H1 (cell line): Measurements from ENCODE around the gene RALGAPB. TPM values are rescaled to one million over a fixed set of nuclear protein-coding genes. Genes with fewer than 3 reads are reported as not detected.

Experiments
- CTCF ChIA-PET: fragments of 300-600 bp; sonication (Branson Sonifier 250); formaldehyde crosslinking; loops from one replicate; lab custom pipeline; 2021; ENCODE audit not compliant: partially characterized antibody; lab: Charles Lee
- POLR2A ChIA-PET: fragments of 300-600 bp; sonication (Branson Sonifier 250); formaldehyde crosslinking; loops from one replicate; lab custom pipeline; 2021; ENCODE audit warnings: inconsistent platforms; ENCODE audit not compliant: partially characterized antibody; lab: Charles Lee
- DNase-seq, 2 experiments: peaks; one replicate each; pipeline versions ENCODE4 v3.0.0 to v3.0.0-alpha.2; 2010 to 2022; ENCODE audit warnings: low spot score in 2 of 2, low read depth in 1 of 2, mixed read lengths in 1 of 2
- FAIRE-seq: peaks from 2 replicates; lab custom pipeline; 2011; peaks lifted over from hg19 to GRCh38; lab: Jason Lieb, UNC
- H2AFZ ChIP-seq: 2 replicates; pipeline ENCODE4 v1.8.1; 2012; ENCODE audit warnings: low read length, inconsistent platforms
- H2AK5ac ChIP-seq: 2 replicates; pipeline ENCODE4 v1.6.1; 2013; ENCODE audit warnings: low read depth, low read length
- H2BK120ac ChIP-seq: replicated peaks from 2 replicates; pipeline ENCODE3; 2013; ENCODE audit warnings: low read depth, low read length, inconsistent platforms
- H2BK12ac ChIP-seq: 2 replicates; pipeline ENCODE4 v1.6.1; 2013; ENCODE audit warnings: low read depth, low read length
- H2BK15ac ChIP-seq: 2 replicates; pipeline ENCODE4 v1.6.1; 2013; ENCODE audit warnings: low read length
- H2BK20ac ChIP-seq: 2 replicates; pipeline ENCODE4 v1.6.1; 2013; ENCODE audit warnings: low read length
- H2BK5ac ChIP-seq: 2 replicates; pipeline ENCODE4 v1.6.1; 2013; ENCODE audit warnings: low read depth, low read length
- H3K14ac ChIP-seq: 2 replicates; pipeline ENCODE4 v1.6.1; 2013; ENCODE audit warnings: inconsistent platforms; ENCODE audit not compliant: insufficient read length
- H3K18ac ChIP-seq: 2 replicates; pipeline ENCODE4 v1.6.1; 2013; ENCODE audit warnings: low read length; ENCODE audit errors: extremely low read depth
- H3K23ac ChIP-seq: 2 replicates; pipeline ENCODE4 v1.6.1; 2013; ENCODE audit warnings: inconsistent platforms; ENCODE audit not compliant: insufficient read length
- H3K23me2 ChIP-seq: 2 replicates; pipeline ENCODE4 v1.6.1; 2013; ENCODE audit warnings: low read depth, low read length
- H3K27ac ChIP-seq: 2 replicates; pipeline ENCODE4 v1.6.1; 2011; ENCODE audit warnings: low read depth, low read length, inconsistent platforms
- H3K27me3 ChIP-seq, 4 experiments: replicated peaks in 1 of 4; 1 replicate in 1 of 4; 2 replicates in 3 of 4; pipeline versions ENCODE4 v1.6.1 to v1.8.1; 2011 to 2013; ENCODE audit warnings: low read length in 3 of 4, mild to moderate bottlenecking in 3 of 4, inconsistent platforms in 2 of 4, mixed read lengths in 2 of 4, moderate library complexity in 1 of 4; ENCODE audit not compliant: control insufficient read depth in 3 of 4, insufficient read depth in 3 of 4; ENCODE audit errors: extremely low read depth in 1 of 4
- H3K36me3 ChIP-seq, 4 experiments: 2 replicates each; pipeline versions ENCODE4 v1.6.1 to v1.8.1; 2011 to 2013; ENCODE audit warnings: mild to moderate bottlenecking in 4 of 4, low read length in 3 of 4, moderate library complexity in 2 of 4, control low read depth in 1 of 4, inconsistent platforms in 1 of 4; ENCODE audit not compliant: insufficient read depth in 4 of 4, control insufficient read depth in 2 of 4
- H3K4ac ChIP-seq: replicated peaks from 2 replicates; pipeline ENCODE3; 2013; ENCODE audit warnings: low read length, low read depth, mixed read lengths, inconsistent platforms; ENCODE audit not compliant: insufficient read length
- H3K4me1 ChIP-seq, 4 experiments: replicated peaks in 1 of 4; 1 replicate in 1 of 4; 2 replicates in 3 of 4; pipeline versions ENCODE4 v1.6.1 to v1.8.1; 2011 to 2013; ENCODE audit warnings: low read length in 3 of 4, inconsistent platforms in 2 of 4, mixed read lengths in 1 of 4; ENCODE audit not compliant: insufficient read depth in 4 of 4, control insufficient read depth in 3 of 4
- H3K4me2 ChIP-seq, 2 experiments: 2 replicates each; pipeline versions ENCODE4 v1.6.1 to v1.8.1; 2011 to 2013; ENCODE audit warnings: low read depth in 2 of 2, low read length in 2 of 2, control low read depth in 1 of 2, inconsistent platforms in 1 of 2, mild to moderate bottlenecking in 1 of 2; ENCODE audit not compliant: insufficient read depth in 1 of 2
- H3K4me3 ChIP-seq, 4 experiments: fragments of 200-600, 300-600 bp in 1 of 4; sonication (generic), shearing (Covaris generic), sonication (Bioruptor Twin) in 1 of 4; 2 replicates each; pipeline versions ENCODE4 v1.5.1 to v1.8.1; 2011 to 2016; ENCODE audit warnings: low read length in 4 of 4, low read depth in 3 of 4, control low read depth in 2 of 4, inconsistent platforms in 2 of 4, mild to moderate bottlenecking in 2 of 4, mixed read lengths in 1 of 4, moderate library complexity in 1 of 4; ENCODE audit not compliant: insufficient read depth in 2 of 4; ENCODE audit errors: extremely low read depth in 1 of 4
- H3K56ac ChIP-seq: replicated peaks from 2 replicates; pipeline ENCODE3; 2013; ENCODE audit warnings: low read depth, mild to moderate bottlenecking, mixed read lengths, low read length, inconsistent platforms; ENCODE audit not compliant: insufficient read length
- H3K79me1 ChIP-seq: 2 replicates; pipeline ENCODE4 v1.6.1; 2013; ENCODE audit warnings: low read depth, low read length, control low read depth
- H3K79me2 ChIP-seq, 2 experiments: 2 replicates each; pipeline versions ENCODE4 v1.6.1 to v1.8.1; 2012 to 2013; ENCODE audit warnings: low read length in 2 of 2, mild to moderate bottlenecking in 2 of 2, inconsistent platforms in 1 of 2; ENCODE audit not compliant: insufficient read depth in 2 of 2, control insufficient read depth in 1 of 2
- H3K9ac ChIP-seq, 4 experiments: replicated peaks in 1 of 4; 1 replicate in 1 of 4; 2 replicates in 3 of 4; pipeline versions ENCODE4 v1.6.1 to v1.8.1; 2011 to 2013; ENCODE audit warnings: low read depth in 3 of 4, low read length in 3 of 4, control low read depth in 2 of 4, mild to moderate bottlenecking in 2 of 4, moderate library complexity in 2 of 4, inconsistent platforms in 1 of 4; ENCODE audit errors: extremely low read depth in 1 of 4
- H3K9me3 ChIP-seq, 2 experiments: 2 replicates each; pipeline versions ENCODE4 v1.6.1 to v1.8.1; 2012 to 2013; ENCODE audit warnings: mild to moderate bottlenecking in 2 of 2, moderate library complexity in 2 of 2, control low read depth in 1 of 2, inconsistent platforms in 1 of 2, low read depth in 1 of 2, low read length in 1 of 2, mixed read lengths in 1 of 2; ENCODE audit not compliant: insufficient read depth in 2 of 2
- H4K20me1 ChIP-seq, 2 experiments: replicated peaks in 1 of 2; 2 replicates each; pipeline versions ENCODE3 to v1.8.1; 2011 to 2013; ENCODE audit warnings: inconsistent platforms in 2 of 2, low read length in 2 of 2, mild to moderate bottlenecking in 1 of 2; ENCODE audit not compliant: insufficient read depth in 2 of 2, control insufficient read depth in 1 of 2
- H4K5ac ChIP-seq: 2 replicates; pipeline ENCODE4 v1.6.1; 2013; ENCODE audit warnings: low read length, low read depth, mixed read lengths, inconsistent platforms; ENCODE audit not compliant: insufficient read length
- H4K8ac ChIP-seq: 2 replicates; pipeline ENCODE4 v1.8.0; 2013; ENCODE audit warnings: mild to moderate bottlenecking, moderate library complexity, low read length, inconsistent platforms; ENCODE audit not compliant: insufficient read depth; ENCODE audit errors: extremely low read depth
- H4K91ac ChIP-seq: replicated peaks from 2 replicates; pipeline ENCODE3; 2013; ENCODE audit warnings: low read length, mixed read lengths, inconsistent platforms; ENCODE audit not compliant: insufficient read length
- ASH2L ChIP-seq: fragments of 200-600, 300-600 bp; sonication (generic); IDR thresholded peaks from one replicate; pipeline ENCODE4 v1.7.1; 2017; ENCODE audit warnings: low read length
- PHF8 ChIP-seq: fragments of 200-600 bp; sonication (generic); conservative IDR thresholded peaks from 2 replicates; pipeline ENCODE4 v1.7.1; 2012; ENCODE audit warnings: low read depth, mild to moderate bottlenecking, inconsistent platforms, low read length, moderate library complexity
- SRF ChIP-seq: IDR thresholded peaks from 2 replicates; pipeline ENCODE4 v1.6.1; 2011; ENCODE audit warnings: mild to moderate bottlenecking, low read depth, low read length, moderate library complexity
- WGBS, 2 experiments: shearing (Covaris generic) in 1 of 2; methylation state at CpG; one replicate each; pipeline versions ENCODE4 v1.1.6 to v1.1.7; 2013 to 2015; ENCODE audit warnings: low lambda C conversion rate in 2 of 2, mixed read lengths in 2 of 2, inconsistent platforms in 1 of 2, low coverage in 1 of 2, missing lambda C conversion rate in 1 of 2; ENCODE audit not compliant: insufficient replicate concordance in 2 of 2, insufficient coverage in 1 of 2, insufficient read length in 1 of 2; ENCODE audit errors: extremely low coverage in 1 of 2, missing lambda C conversion rate in 1 of 2; 5-methylcytosine and 5-hydroxymethylcytosine counted together
- polyA plus RNA-seq, 7 experiments: library from polyadenylated mRNA; depleted of rRNA in 3 of 7; stranded (reverse) in 5 of 7; unstranded in 2 of 7; fragments of >200 nt in 5 of 7; fragments of 200-250 nt in 2 of 7; gene quantifications; 1 replicate in 5 of 7; 2 replicates in 1 of 7; 4 replicates in 1 of 7; pipeline versions ENCODE4 v1.2.1 to v1.2.3, GENCODE V29; 2011 to 2013; ENCODE audit warnings: missing spikeins in 2 of 7, mixed read lengths in 2 of 7
- total RNA-seq: library from RNA; stranded (reverse); fragmentation: NEBNext Ultra II Directional; extraction: Animal tissue kit (Norgen Biotek cat#: 25700); gene quantifications from 2 replicates; pipeline ENCODE4 v1.2.1, GENCODE V29; 2021

Gene RALGAPB
- total and polyA plus RNA-seq, 2 of the 8 experiments (the other 6 are each of a cell fraction or from before 2014, with no cell fraction given) = 10.6 to 35.1 TPM

DNA sequence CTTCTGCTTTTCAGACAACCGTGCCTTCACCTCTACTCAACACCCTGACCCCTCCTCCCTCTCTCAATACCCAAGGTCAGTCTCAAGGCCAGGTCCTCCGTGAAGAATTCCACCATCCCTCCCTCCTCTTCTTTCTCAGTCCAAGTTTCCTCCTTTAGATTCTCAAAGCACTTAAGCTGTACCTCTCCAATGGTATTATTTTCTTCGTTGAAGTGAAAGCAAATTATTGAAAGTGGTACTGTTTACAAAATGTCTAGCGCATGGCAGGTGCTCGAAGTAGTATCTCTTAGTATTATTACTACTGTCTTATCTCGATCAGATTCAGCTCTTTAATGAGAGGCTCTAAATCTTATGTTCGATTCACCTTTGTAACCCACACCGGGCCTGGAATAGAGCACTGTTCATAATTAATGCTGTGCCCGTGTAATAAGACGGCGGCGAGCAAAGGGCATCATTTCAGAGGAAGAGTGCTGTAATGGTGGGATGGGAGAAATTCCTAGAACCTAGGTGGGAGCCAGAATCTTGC lies 593 bp upstream of the RALGAPB start:
- peaks cover 0 to 8% (median 4%) of the 10 kb centered on the region in 4 experiments; a peak in 6 of 7 replicates for H3K4me1 ChIP-seq
- no peak overlapping the region for H3K56ac ChIP-seq
- H2BK20ac ChIP-seq = no peak overlapping the region
- H4K8ac ChIP-seq = no peak overlapping the region
- H3K4ac ChIP-seq = no peak overlapping the region
- H3K23ac ChIP-seq = no peak overlapping the region
- H3K9ac ChIP-seq = peak overlapping the region in 3 of 4 experiments; percentile 4 to 63 (median 56); a peak in 3 of 7 replicates
- peak; percentile 32; the same call in 1 of the 2 replicates for TF ChIP-seq PHF8
- no peak for TF ChIP-seq SRF
- peak; percentile 54 for TF ChIP-seq ASH2L
- H3K4me2 ChIP-seq = peak overlapping the region; percentile 66 to 78
- 0 out of 2 replicates have a peak overlapping the region, but pooled peaks have one; percentile 6 for H2BK5ac ChIP-seq
- peak overlapping the region; percentile 63; the same call in 1 of the 2 replicates for H2AFZ ChIP-seq
- no peaks in the 10 kb centered on the region for H3K36me3 ChIP-seq
- H3K14ac ChIP-seq = no peak overlapping the region
- no peak overlapping the region for H3K18ac ChIP-seq
- no peak overlapping the region for H2BK12ac ChIP-seq
- H4K91ac ChIP-seq = no peak overlapping the region
- peaks cover 12% of the 10 kb centered on the region; the same call in 1 of the 2 replicates for H3K79me1 ChIP-seq
- peak overlapping the region; percentile 29 to 92 (median 44) for H3K4me3 ChIP-seq
- H2BK15ac ChIP-seq = no peak overlapping the region
- peaks cover 4 to 10% of the 10 kb centered on the region in 2 experiments for H4K20me1 ChIP-seq
- DNase-seq = no peak
- H3K9me3 ChIP-seq = no peaks in the 10 kb centered on the region
- peak overlapping the region; percentile 69 for H4K5ac ChIP-seq
- no peaks in the 10 kb centered on the region; a peak in 1 of 7 replicates for H3K27me3 ChIP-seq
- peaks cover 5% of the 10 kb centered on the region for H3K23me2 ChIP-seq
- WGBS, 2 experiments = 33% methylated on average over 12 of the region's 12 CpGs; no CpG with 5 or more reads in 1 of the 2 experiments
- ChIA-PET CTCF (interaction anchor here (0.8 to 7.9 kb wide), 14 partner anchors 8 to 364 kb away, joined by 3 to 60 read pairs (median 6); partner anchors contain the start of gene SNHG17), POLR2A (interaction anchor here (0.8 to 7.0 kb wide), 13 partner anchors 10 to 132 kb away, joined by 3 to 73 read pairs (median 8); partner anchors contain the start of gene SNHG17)
- peaks cover 13 to 38% of the 10 kb centered on the region in 2 experiments; a peak in 3 of 4 replicates for H3K79me2 ChIP-seq
- FAIRE-seq = no peak
- no peak overlapping the region; the same call in 1 of the 2 replicates for H2AK5ac ChIP-seq
- no peak overlapping the region for H2BK120ac ChIP-seq
- peak overlapping the region; percentile 63; the same call in 1 of the 2 replicates for H3K27ac ChIP-seq
